ENCODE data around the gene SNX18. TPM values are rescaled to one million over a fixed set of nuclear protein-coding genes. Genes with fewer than 3 reads are reported as not detected.

The SNX18 gene
- total RNA-seq, 1 donor from 2014 or later, result 95.0 TPM

- H3K27me3 Mint-ChIP-seq (ENCODE audit: unreplicated experiment), result no peaks in the 10 kb centered on the region
- peaks cover 2% of the 10 kb centered on the region for H3K9me3 Mint-ChIP-seq (ENCODE audit: unreplicated experiment)
- H3K4me1 Mint-ChIP-seq (ENCODE audit: low read depth, unreplicated experiment), result no peaks in the 10 kb centered on the region
- H3K36me3 Mint-ChIP-seq (ENCODE audit: unreplicated experiment), result peaks cover 18% of the 10 kb centered on the region
- no peak for DNase-seq
- no peak overlapping the region for H3K27ac Mint-ChIP-seq (ENCODE audit: unreplicated experiment)
- TF ChIP-seq CTCF (IDR thresholded peaks at IDR 0.05; ENCODE audit: partially characterized antibody, unreplicated experiment), result no peak
- no peak overlapping the region for H3K4me3 Mint-ChIP-seq (ENCODE audit: unreplicated experiment)
These were observed 78.2 kb downstream of the SNX18 start for GRCh38 chr5:54595721-54596120.

Other genes starting within 250 kb of the SNX18 start
- 37.4 TPM for gene ARL15, start 207.2 kb upstream of the SNX18 start, total RNA-seq (ENCODE audit: unreplicated experiment)
- gene HSPB3, start 62.1 kb upstream of the SNX18 start, total RNA-seq (ENCODE audit: unreplicated experiment), result not detected

Measured in glutamatergic neuron (in vitro differentiated cells).